ENCODE results near the gene FRRS1.

Gene FRRS1

DNA sequence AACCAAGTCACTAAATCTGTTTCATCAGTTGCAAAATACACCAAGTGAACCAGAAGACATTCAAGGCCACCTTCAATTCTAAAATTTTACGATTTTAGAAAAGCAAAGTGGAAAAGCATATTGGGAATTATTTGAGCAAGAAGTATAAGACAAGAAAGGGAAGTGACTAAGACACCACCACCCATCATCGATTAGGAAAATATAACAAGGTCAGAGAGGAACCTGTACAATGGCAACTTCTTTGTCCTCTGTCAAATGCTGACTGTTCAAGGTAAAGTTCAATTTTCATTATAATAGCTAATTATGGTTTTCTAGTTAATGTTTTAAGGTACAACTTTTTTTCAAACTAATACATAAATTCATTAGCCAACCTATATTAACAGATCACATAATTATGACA lies 10.8 kb downstream of the FRRS1 start:
- Histone ChIP-seq H2AFZ (ENCODE audit: low read depth, low read length) (no peak overlapping the region), H3K9ac (ENCODE audit: low read depth, low read length) (no peak overlapping the region), H3K27me3 (ENCODE audit: insufficient read depth, low read length, poor library complexity) (no peaks in the 10 kb centered on the region), H3K79me2 (ENCODE audit: insufficient read depth, low read length) (peaks cover 2% of the 10 kb centered on the region; the same call in 1 of the 2 replicates), H3K4me1 (ENCODE audit: insufficient read depth, low read length) (peaks cover 4% of the 10 kb centered on the region; the same call in 1 of the 2 replicates), H4K20me1 (ENCODE audit: insufficient read depth, low read length) (no peaks in the 10 kb centered on the region), H3K27ac (ENCODE audit: low read length) (no peak overlapping the region), H3K36me3 (ENCODE audit: insufficient read depth, low read length) (no peaks in the 10 kb centered on the region), H3K9me3 (ENCODE audit: insufficient read depth, low read length, severe bottlenecking) (no peaks in the 10 kb centered on the region), H3K4me3 (ENCODE audit: low read depth in 1 of 2, low read length in 2 of 2) (no peak overlapping the region), H3K4me2 (ENCODE audit: insufficient read depth, low read length) (no peak overlapping the region)
- ATAC-seq (ENCODE audit: insufficient read depth, low read depth) (no peak), DNase-seq (no peak)
- TF ChIP-seq, protein P1, sequence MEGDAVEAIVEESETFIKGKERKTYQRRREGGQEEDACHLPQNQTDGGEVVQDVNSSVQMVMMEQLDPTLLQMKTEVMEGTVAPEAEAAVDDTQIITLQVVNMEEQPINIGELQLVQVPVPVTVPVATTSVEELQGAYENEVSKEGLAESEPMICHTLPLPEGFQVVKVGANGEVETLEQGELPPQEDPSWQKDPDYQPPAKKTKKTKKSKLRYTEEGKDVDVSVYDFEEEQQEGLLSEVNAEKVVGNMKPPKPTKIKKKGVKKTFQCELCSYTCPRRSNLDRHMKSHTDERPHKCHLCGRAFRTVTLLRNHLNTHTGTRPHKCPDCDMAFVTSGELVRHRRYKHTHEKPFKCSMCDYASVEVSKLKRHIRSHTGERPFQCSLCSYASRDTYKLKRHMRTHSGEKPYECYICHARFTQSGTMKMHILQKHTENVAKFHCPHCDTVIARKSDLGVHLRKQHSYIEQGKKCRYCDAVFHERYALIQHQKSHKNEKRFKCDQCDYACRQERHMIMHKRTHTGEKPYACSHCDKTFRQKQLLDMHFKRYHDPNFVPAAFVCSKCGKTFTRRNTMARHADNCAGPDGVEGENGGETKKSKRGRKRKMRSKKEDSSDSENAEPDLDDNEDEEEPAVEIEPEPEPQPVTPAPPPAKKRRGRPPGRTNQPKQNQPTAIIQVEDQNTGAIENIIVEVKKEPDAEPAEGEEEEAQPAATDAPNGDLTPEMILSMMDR (IDR thresholded peaks at IDR 0.05; ENCODE audit: borderline replicate concordance, extremely low read depth, low read length, poor library complexity, severe bottlenecking): no peak
- no peak for TF ChIP-seq EZH2 (IDR thresholded peaks at IDR 0.05; ENCODE audit: borderline replicate concordance, low read depth, low read length, severe bottlenecking)

- H2AFZ ChIP-seq (ENCODE audit: low read depth, low read length): no peak overlapping the region
- ATAC-seq (ENCODE audit: insufficient read depth, low read depth) (no peak), DNase-seq (no peak)
- H3K9me3 ChIP-seq (ENCODE audit: insufficient read depth, low read length, severe bottlenecking): no peaks in the 10 kb centered on the region
- peaks cover 2% of the 10 kb centered on the region; the same call in 1 of the 2 replicates for H3K79me2 ChIP-seq (ENCODE audit: insufficient read depth, low read length)
- peaks cover 4% of the 10 kb centered on the region; the same call in 1 of the 2 replicates for H3K4me1 ChIP-seq (ENCODE audit: insufficient read depth, low read length)
- H3K27me3 ChIP-seq (ENCODE audit: insufficient read depth, low read length, poor library complexity): no peaks in the 10 kb centered on the region
- H3K4me3 ChIP-seq (ENCODE audit: low read depth in 1 of 2, low read length in 2 of 2): no peak overlapping the region
- H3K9ac ChIP-seq (ENCODE audit: low read depth, low read length): no peak overlapping the region
- H3K4me2 ChIP-seq (ENCODE audit: insufficient read depth, low read length): no peak overlapping the region
- H3K36me3 ChIP-seq (ENCODE audit: insufficient read depth, low read length): no peaks in the 10 kb centered on the region
- H4K20me1 ChIP-seq (ENCODE audit: insufficient read depth, low read length): no peaks in the 10 kb centered on the region
- no peak overlapping the region for H3K27ac ChIP-seq (ENCODE audit: low read length)
- no peak for TF ChIP-seq EZH2 (IDR thresholded peaks at IDR 0.05; ENCODE audit: borderline replicate concordance, low read depth, low read length, severe bottlenecking)
- TF ChIP-seq, protein P1 (IDR thresholded peaks at IDR 0.05; ENCODE audit: borderline replicate concordance, extremely low read depth, low read length, poor library complexity, severe bottlenecking): no peak
These were observed 11.7 kb downstream of the FRRS1 start for GRCh38 chr1:99754697-99755096.

GRCh38 chr1:99754055-99754626 lies 12.3 kb downstream of the FRRS1 start:
- H3K79me2 ChIP-seq (ENCODE audit: insufficient read depth, low read length): peaks cover 2% of the 10 kb centered on the region; the same call in 1 of the 2 replicates
- H3K36me3 ChIP-seq (ENCODE audit: insufficient read depth, low read length): no peaks in the 10 kb centered on the region
- H3K9ac ChIP-seq (ENCODE audit: low read depth, low read length): no peak overlapping the region
- H4K20me1 ChIP-seq (ENCODE audit: insufficient read depth, low read length): no peaks in the 10 kb centered on the region
- H3K27ac ChIP-seq (ENCODE audit: low read length): no peak overlapping the region
- H3K27me3 ChIP-seq (ENCODE audit: insufficient read depth, low read length, poor library complexity): no peaks in the 10 kb centered on the region
- no peak overlapping the region for H3K4me2 ChIP-seq (ENCODE audit: insufficient read depth, low read length)
- no peaks in the 10 kb centered on the region for H3K9me3 ChIP-seq (ENCODE audit: insufficient read depth, low read length, severe bottlenecking)
- no peak for TF ChIP-seq EZH2 (IDR thresholded peaks at IDR 0.05; ENCODE audit: borderline replicate concordance, low read depth, low read length, severe bottlenecking)
- TF ChIP-seq, protein P1 (IDR thresholded peaks at IDR 0.05; ENCODE audit: borderline replicate concordance, extremely low read depth, low read length, poor library complexity, severe bottlenecking): no peak
- ATAC-seq (ENCODE audit: insufficient read depth, low read depth) (no peak), DNase-seq (no peak)
- peaks cover 4% of the 10 kb centered on the region; the same call in 1 of the 2 replicates for H3K4me1 ChIP-seq (ENCODE audit: insufficient read depth, low read length)
- H3K4me3 ChIP-seq (ENCODE audit: low read depth in 1 of 2, low read length in 2 of 2): no peak overlapping the region
- H2AFZ ChIP-seq (ENCODE audit: low read depth, low read length): no peak overlapping the region

Data from DND-41 (cell line).